Right renal cortex interstitium (tissue), 3 donors: ENCODE results near the gene KIR3DL2. TPM values are rescaled to one million over a fixed set of nuclear protein-coding genes. Genes with fewer than 3 reads are reported as not detected.
"Not testable (repeated sequence)": the region's sequence is repeated elsewhere in the genome, so short reads cannot be mapped to it uniquely, and the experiment has no call there.

ENCODE experiments used
- DNase-seq, 3 donors: peaks; one replicate each; pipeline ENCODE4 v3.0.0-alpha.2; 2013; ENCODE audit warnings: low read depth in 3 of 3, low spot score in 2 of 3
- polyA plus RNA-seq, 3 donors: library from polyadenylated mRNA; unstranded; fragments of 120-200 nt; gene quantifications; one replicate each; pipeline ENCODE4 v1.2.1, GENCODE V29; 2013; ENCODE audit not compliant: insufficient read length in 3 of 3

Gene KIR3DL2
- not detected for polyA plus RNA-seq

DNA sequence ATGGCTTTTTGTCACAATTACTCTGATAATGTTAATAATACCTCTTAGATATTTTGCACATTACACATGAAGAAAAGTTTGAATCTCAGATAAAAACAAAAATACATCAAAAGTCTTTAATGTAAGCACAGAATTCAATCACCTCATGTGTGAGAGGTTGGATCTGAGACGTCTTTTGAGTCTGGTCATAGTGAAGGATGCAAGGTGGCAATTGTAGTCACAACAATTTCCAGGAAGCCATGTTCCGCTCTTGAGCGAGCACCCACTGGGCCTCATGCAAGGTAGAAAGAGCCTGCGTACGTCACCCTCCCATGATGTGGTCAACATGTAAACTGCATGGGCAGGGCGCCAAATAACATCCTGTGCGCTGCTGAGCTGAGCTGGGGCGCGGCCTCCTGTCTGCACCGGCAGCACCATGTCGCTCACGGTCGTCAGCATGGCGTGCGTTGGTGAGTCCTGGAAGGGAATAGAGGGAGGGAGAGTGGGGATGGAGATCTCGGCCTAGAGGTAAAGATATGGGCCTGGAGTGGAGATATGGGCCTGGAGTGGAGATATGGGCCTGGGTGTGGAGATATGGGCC is at the start of gene KIR3DL2:
Gene KIR3DL2, plus strand, starts transcription at position 383 of the 580 bp plus-strand sequence. Its CDS starts 33 bp downstream, at position 416.
- not testable (repeated sequence) for DNase-seq

DNA sequence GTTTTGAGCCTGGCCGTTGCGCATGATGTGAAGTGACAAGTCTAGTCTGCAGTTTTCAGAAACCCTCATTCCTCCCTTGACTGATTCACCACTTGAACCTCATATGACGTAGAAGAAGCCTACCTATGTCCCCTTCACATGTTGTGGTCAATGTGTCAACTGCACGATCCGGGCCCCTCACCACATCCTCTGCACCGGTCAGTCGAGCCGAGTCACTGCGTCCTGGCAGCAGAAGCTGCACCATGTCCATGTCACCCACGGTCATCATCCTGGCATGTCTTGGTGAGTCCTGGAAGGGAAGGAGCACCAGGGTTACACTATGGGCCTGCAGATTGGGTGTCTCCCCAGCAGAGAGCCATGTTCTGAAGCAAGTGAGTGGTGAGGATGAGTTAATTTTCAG is 46.8 kb upstream of the KIR3DL2 start, which contains the start of gene KIR2DL4:
Gene KIR2DL4, plus strand, starts transcription at position 201 of the 400 bp plus-strand sequence. Its CDS starts 42 bp downstream, at position 243.
- no peak for DNase-seq

- no peak for DNase-seq
These were observed 46.1 kb upstream of the KIR3DL2 start for GRCh38 chr19:54804101-54804500.

- DNase-seq, result no peak
These were observed 45.7 kb upstream of the KIR3DL2 start for GRCh38 chr19:54804571-54804970.

GRCh38 chr19:54805665-54806515 is 44.4 kb upstream of the KIR3DL2 start:
- no peak for DNase-seq

DNA sequence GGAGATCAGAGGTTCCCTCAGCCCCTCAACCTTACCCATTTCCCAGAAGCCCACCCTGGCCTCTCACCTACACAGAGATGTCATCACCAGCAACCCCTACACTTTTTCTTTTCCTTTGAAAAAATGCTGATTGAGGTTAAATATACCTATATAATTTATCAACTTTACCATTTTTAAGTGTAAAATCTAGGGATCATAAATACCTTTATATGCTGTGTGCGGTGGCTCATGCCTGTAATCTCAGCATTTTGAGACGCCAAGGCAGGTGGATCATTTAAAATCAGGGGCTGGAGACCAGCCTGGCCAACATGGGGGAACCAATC is 43.8 kb upstream of the KIR3DL2 start:
- no peak for DNase-seq

- not testable (repeated sequence) for DNase-seq
These were observed 35.7 kb upstream of the KIR3DL2 start for GRCh38 chr19:54814571-54814970.

GRCh38 chr19:54816251-54816650 is 34.0 kb upstream of the KIR3DL2 start, which contains the start of gene KIR3DL1:
Gene KIR3DL1, plus strand, starts transcription at chr19:54816468.
- DNase-seq, result not testable (repeated sequence)

GRCh38 chr19:54817670-54818536 is 32.3 kb upstream of the KIR3DL2 start:
- DNase-seq, result no peak

GRCh38 chr19:54824416-54824815 is 25.8 kb upstream of the KIR3DL2 start:
- DNase-seq, result not testable (repeated sequence)

- not testable (repeated sequence) for DNase-seq
These were observed 24.9 kb upstream of the KIR3DL2 start for GRCh38 chr19:54825326-54825725.

DNA sequence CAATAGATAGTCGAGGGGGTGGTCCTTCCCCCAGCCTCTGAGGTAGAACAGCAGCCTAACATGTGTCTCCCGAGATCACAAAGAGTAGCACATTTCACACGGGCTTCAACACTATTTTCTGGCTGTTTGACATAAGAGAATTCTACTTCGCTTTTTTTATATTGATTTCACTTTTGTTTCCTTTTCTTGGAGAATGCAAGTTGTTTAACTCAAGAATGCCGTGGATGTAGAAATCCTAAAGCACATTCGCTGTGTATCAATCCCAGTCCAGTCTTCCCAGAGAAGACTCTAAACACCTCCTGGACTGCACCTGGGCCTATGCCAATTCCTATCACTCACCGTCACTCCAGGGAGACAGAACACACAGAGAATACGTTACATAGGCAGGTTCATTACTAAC is 22.2 kb upstream of the KIR3DL2 start:
- DNase-seq, result not testable (repeated sequence)

- DNase-seq, result not testable (repeated sequence)
These were observed 17.7 kb upstream of the KIR3DL2 start, which contains the start of gene KIR2DS4 for GRCh38 chr19:54832496-54832895. Gene KIR2DS4, plus strand, starts transcription at chr19:54832676.

DNA sequence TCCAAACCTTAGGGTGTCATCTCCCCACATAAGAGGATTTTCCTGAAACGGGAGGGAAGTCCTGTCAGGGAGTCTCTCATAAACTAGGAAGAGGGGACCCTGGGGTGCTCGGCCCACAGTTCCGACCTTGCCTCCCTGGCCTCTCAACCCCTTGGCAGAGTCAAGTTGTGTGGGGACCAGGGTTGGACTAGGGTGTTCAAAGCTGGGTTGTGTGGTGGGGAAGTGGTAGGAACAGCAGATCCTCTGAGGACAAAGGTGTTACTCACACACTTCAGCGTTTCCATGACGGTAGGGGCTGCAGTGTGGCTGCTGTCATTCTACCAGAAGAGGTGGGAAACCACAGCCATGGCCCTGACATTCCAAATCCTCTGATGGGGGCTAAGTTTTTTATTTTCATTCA is 15.1 kb upstream of the KIR3DL2 start:
- not testable (repeated sequence) for DNase-seq

GRCh38 chr19:54837522-54837921 is 12.7 kb upstream of the KIR3DL2 start:
- not testable (repeated sequence) for DNase-seq

- DNase-seq, result not testable (repeated sequence)
These were observed 7.1 kb upstream of the KIR3DL2 start for GRCh38 chr19:54843171-54843570.

DNA sequence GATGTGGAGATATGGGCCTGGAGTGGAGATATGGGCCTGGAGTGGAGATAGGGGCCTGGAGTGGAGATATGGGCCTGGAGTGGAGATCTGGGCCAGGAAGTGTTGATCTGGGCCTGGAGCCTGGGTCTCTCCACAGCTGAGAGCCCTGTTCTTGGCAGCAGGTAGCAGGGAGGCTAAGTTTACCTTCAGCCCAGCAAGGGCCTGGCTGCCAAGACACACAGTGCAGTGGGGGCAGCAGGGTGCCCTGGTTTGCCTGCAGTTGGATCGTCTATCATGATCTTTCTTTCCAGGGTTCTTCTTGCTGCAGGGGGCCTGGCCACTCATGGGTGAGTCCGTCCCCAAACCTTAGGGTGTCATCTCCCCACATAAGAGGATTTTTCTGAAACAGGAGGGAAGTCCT is 687 bp downstream of the KIR3DL2 start:
- no peak for DNase-seq

DNA sequence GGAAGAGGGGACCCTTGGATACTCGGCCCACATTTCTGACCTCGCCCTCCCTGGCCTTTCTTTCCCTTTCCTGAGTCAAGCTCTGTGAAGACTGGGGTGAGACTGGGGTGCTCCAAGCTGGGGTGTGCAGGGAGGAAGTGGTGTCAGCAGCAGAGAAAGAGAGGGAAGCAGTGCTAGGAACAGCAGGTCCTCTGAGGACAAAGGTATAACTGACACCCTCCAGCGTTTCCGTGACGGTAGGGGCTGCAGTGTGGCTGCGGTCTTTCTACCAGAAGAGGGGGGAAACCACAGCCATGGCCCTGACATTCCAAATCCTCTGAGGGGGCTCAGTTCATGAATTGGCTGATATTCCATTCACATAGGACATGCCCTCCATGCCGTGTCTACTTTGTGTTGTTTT is 1.1 kb downstream of the KIR3DL2 start:
- no peak for DNase-seq

DNA sequence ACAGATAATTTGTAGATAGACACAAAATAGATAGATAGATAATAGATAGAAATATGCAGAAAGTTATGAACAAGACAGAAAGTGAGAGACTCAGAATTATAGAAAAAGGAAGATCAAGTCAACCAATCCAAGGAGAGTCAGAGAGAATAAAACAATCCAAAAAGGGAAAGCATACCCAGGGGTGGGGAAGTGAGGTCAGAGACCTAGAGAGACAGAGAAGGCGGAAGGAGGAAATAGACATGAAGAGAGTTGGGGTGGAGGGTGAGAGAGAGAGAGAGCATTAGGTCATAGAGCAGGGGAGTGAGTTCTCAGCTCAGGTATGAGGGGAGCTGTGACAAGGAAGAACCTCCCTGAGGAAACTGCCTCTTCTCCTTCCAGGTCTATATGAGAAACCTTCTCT is 5.0 kb downstream of the KIR3DL2 start:
- DNase-seq, result not testable (repeated sequence)

- not testable (repeated sequence) for DNase-seq
These were observed 8.2 kb downstream of the KIR3DL2 start for GRCh38 chr19:54858476-54858875.

- DNase-seq, result not testable (repeated sequence)
These were observed 9.2 kb downstream of the KIR3DL2 start for GRCh38 chr19:54859421-54859820.
